ENCODE data around the gene WEE1. TPM values are rescaled to one million over a fixed set of nuclear protein-coding genes. Genes with fewer than 3 reads are reported as not detected.

The WEE1 gene
- polyA plus RNA-seq, 1 donor from 2014 or later: 16.0 TPM

GRCh38 chr11:9530901-9531625 lies 42.4 kb upstream of the WEE1 start (continued):
- TF ChIP-seq SMC3 (conservative IDR thresholded peaks at IDR 0.05; ENCODE audit: poor library complexity): no peak

DNA sequence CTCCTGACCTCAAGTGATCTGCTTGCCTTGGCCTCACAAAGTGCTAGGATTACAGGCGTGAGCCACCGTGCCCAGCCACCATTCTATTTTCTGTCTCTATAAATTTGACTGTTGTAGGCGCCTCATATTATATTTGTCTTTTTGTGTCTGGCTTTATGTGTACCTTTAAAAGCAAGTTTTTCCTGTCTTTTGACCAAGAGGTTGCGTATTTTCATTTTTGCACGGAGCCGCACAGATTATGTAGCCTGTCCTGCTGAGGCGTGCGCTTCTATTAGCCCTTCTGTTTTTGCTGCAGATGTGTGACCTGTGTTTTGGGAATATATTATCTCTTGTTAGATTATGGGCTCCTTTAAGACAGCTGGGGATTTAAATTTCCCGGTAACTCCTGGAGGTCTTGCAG lies 40.4 kb upstream of the WEE1 start:
- Histone ChIP-seq H3K4me2 (ENCODE audit: low read length) (no peak overlapping the region), H3K9me3 (ENCODE audit: low read length) (no peaks in the 10 kb centered on the region), H2AFZ (ENCODE audit: low read depth, low read length) (no peak overlapping the region), H3K9me2 (ENCODE audit: insufficient read depth, low read length) (no peaks in the 10 kb centered on the region), H4K20me1 (ENCODE audit: insufficient read depth) (no peaks in the 10 kb centered on the region), H3K79me2 (replicated peaks; ENCODE audit: insufficient read depth, low read length) (no peaks in the 10 kb centered on the region), H3K4me3 (ENCODE audit: low read length) (no peak overlapping the region), H3K27me3 (ENCODE audit: insufficient read depth, low read depth, low read length) (no peaks in the 10 kb centered on the region), H3F3A (ENCODE audit: insufficient read depth, low read length, poor library complexity, severe bottlenecking) (no peaks in the 10 kb centered on the region), H3K36me3 (ENCODE audit: insufficient read depth, low read length) (no peaks in the 10 kb centered on the region), H3K9ac (ENCODE audit: low read length) (no peak overlapping the region), H3K27ac (ENCODE audit: low read length) (no peak overlapping the region)
- no peak for TF ChIP-seq MXI1 (conservative IDR thresholded peaks at IDR 0.05; ENCODE audit: poor library complexity, severe bottlenecking)
- no peak for TF ChIP-seq EZH2 (IDR thresholded peaks at IDR 0.05; ENCODE audit: borderline replicate concordance, insufficient read depth, low read length, poor library complexity, severe bottlenecking)
- TF ChIP-seq POLR2AphosphoS5 (IDR thresholded peaks at IDR 0.05): no peak
- TF ChIP-seq EP300 (conservative IDR thresholded peaks at IDR 0.05; ENCODE audit: poor library complexity, severe bottlenecking): no peak
- no peak for TF ChIP-seq RAD21 (conservative IDR thresholded peaks at IDR 0.05)
- TF ChIP-seq REST (IDR thresholded peaks at IDR 0.05; ENCODE audit: borderline replicate concordance): no peak
- TF ChIP-seq CTCF (IDR thresholded peaks at IDR 0.05; ENCODE audit: poor library complexity, severe bottlenecking): no peak
- TF ChIP-seq TAF1 (IDR thresholded peaks at IDR 0.05; ENCODE audit: low read depth): no peak
- no peak for TF ChIP-seq SMC3 (conservative IDR thresholded peaks at IDR 0.05; ENCODE audit: poor library complexity)

DNA sequence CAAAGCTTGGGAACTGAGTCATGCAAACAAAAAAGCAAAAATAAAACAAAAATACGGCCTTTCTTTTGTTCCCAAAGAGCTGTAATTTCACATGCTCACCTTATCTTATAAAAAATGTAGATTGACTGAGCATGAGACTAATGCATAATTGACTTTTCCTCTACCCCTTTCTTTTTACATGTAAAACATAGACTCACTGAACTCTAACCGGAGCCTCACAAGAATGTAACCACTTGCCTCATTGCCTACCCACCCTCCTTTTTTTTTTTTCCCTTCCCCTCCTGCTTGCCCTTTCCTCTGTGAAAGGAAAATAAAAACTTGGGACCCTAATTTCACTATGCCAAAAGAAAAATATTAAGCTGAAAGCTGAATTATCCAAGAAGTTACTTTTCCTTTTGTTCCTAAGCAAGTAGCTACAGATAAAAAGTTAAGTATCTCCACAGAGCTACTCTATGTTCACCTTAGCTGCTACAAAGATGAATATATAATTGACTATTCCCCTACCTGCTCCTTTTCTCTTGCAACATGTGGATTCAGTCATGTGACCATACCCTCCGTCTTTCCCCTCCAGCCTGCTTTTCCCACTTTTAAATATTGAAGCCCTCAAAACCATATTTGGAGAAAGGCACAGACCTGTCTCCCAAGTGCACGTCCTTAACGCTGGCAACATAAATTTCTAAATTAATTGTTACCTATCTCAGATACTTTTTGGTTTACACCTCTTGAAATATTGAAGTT lies 39.6 kb upstream of the WEE1 start:
- Histone ChIP-seq H3K9ac (ENCODE audit: low read length) (no peak overlapping the region), H3K4me2 (ENCODE audit: low read length) (no peak overlapping the region), H2AFZ (ENCODE audit: low read depth, low read length) (no peak overlapping the region), H3K36me3 (ENCODE audit: insufficient read depth, low read length) (no peaks in the 10 kb centered on the region), H3K27ac (ENCODE audit: low read length) (no peak overlapping the region), H3K9me2 (ENCODE audit: insufficient read depth, low read length) (no peaks in the 10 kb centered on the region), H4K20me1 (ENCODE audit: insufficient read depth) (no peaks in the 10 kb centered on the region), H3F3A (ENCODE audit: insufficient read depth, low read length, poor library complexity, severe bottlenecking) (no peaks in the 10 kb centered on the region), H3K79me2 (replicated peaks; ENCODE audit: insufficient read depth, low read length) (no peaks in the 10 kb centered on the region), H3K9me3 (ENCODE audit: low read length) (no peaks in the 10 kb centered on the region), H3K4me3 (ENCODE audit: low read length) (no peak overlapping the region), H3K27me3 (ENCODE audit: insufficient read depth, low read depth, low read length) (no peaks in the 10 kb centered on the region)
- TF ChIP-seq EZH2 (IDR thresholded peaks at IDR 0.05; ENCODE audit: borderline replicate concordance, insufficient read depth, low read length, poor library complexity, severe bottlenecking) (no peak), EP300 (conservative IDR thresholded peaks at IDR 0.05; ENCODE audit: poor library complexity, severe bottlenecking) (no peak), RAD21 (conservative IDR thresholded peaks at IDR 0.05) (no peak), REST (IDR thresholded peaks at IDR 0.05; ENCODE audit: borderline replicate concordance) (no peak), SMC3 (conservative IDR thresholded peaks at IDR 0.05; ENCODE audit: poor library complexity) (no peak), TAF1 (IDR thresholded peaks at IDR 0.05; ENCODE audit: low read depth) (no peak), CTCF (IDR thresholded peaks at IDR 0.05; ENCODE audit: poor library complexity, severe bottlenecking) (no peak), MXI1 (conservative IDR thresholded peaks at IDR 0.05; ENCODE audit: poor library complexity, severe bottlenecking) (no peak), POLR2AphosphoS5 (IDR thresholded peaks at IDR 0.05) (no peak)
